ENCODE data around the gene CGREF1.

DNA sequence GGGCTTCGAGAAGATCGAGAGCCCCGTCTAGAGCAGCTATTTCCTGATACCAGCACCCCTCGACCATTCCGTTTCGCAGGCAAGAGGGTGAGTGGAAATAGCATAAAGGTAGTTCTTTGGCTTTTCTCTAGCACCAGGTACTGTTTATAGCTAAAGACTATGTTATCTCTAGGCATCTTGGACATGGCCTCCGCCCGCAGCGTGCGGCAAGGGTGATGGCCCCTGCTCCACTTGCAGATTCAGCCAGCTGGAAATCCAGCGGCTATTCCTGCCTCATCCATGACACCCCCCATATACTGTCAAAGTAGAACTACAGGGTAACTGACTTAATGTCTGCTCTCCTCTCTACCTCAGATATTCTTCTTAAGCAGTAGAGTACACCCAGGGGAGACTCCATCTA, 64.2 kb downstream of the CGREF1 start:
- no peak for TF ChIP-seq MEIS1 (CRISPR knock-in tag; IDR thresholded peaks at IDR 0.05; ENCODE audit: borderline replicate concordance)
- TF ChIP-seq MZF1 (tag by site-specific recombination; IDR thresholded peaks at IDR 0.05; ENCODE audit: borderline replicate concordance), result no peak
- TF ChIP-seq, protein P1, sequence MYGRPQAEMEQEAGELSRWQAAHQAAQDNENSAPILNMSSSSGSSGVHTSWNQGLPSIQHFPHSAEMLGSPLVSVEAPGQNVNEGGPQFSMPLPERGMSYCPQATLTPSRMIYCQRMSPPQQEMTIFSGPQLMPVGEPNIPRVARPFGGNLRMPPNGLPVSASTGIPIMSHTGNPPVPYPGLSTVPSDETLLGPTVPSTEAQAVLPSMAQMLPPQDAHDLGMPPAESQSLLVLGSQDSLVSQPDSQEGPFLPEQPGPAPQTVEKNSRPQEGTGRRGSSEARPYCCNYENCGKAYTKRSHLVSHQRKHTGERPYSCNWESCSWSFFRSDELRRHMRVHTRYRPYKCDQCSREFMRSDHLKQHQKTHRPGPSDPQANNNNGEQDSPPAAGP (tag by site-specific recombination; IDR thresholded peaks at IDR 0.05), result no peak
- TF ChIP-seq HOXC10 (CRISPR knock-in tag; IDR thresholded peaks at IDR 0.05), result no peak
- TF ChIP-seq, protein P2, sequence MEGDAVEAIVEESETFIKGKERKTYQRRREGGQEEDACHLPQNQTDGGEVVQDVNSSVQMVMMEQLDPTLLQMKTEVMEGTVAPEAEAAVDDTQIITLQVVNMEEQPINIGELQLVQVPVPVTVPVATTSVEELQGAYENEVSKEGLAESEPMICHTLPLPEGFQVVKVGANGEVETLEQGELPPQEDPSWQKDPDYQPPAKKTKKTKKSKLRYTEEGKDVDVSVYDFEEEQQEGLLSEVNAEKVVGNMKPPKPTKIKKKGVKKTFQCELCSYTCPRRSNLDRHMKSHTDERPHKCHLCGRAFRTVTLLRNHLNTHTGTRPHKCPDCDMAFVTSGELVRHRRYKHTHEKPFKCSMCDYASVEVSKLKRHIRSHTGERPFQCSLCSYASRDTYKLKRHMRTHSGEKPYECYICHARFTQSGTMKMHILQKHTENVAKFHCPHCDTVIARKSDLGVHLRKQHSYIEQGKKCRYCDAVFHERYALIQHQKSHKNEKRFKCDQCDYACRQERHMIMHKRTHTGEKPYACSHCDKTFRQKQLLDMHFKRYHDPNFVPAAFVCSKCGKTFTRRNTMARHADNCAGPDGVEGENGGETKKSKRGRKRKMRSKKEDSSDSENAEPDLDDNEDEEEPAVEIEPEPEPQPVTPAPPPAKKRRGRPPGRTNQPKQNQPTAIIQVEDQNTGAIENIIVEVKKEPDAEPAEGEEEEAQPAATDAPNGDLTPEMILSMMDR (tag by site-specific recombination; IDR thresholded peaks at IDR 0.05), result no peak
- no peak for TF ChIP-seq ZNF660 (tag by site-specific recombination; IDR thresholded peaks at IDR 0.05)
- TF ChIP-seq KLF7 (tag by site-specific recombination; IDR thresholded peaks at IDR 0.05; ENCODE audit: borderline replicate concordance), result no peak
- TF ChIP-seq, protein P3, sequence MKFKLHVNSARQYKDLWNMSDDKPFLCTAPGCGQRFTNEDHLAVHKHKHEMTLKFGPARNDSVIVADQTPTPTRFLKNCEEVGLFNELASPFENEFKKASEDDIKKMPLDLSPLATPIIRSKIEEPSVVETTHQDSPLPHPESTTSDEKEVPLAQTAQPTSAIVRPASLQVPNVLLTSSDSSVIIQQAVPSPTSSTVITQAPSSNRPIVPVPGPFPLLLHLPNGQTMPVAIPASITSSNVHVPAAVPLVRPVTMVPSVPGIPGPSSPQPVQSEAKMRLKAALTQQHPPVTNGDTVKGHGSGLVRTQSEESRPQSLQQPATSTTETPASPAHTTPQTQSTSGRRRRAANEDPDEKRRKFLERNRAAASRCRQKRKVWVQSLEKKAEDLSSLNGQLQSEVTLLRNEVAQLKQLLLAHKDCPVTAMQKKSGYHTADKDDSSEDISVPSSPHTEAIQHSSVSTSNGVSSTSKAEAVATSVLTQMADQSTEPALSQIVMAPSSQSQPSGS (tag by site-specific recombination; IDR thresholded peaks at IDR 0.05; ENCODE audit: low read depth), result no peak

Measured in HEK293 (cell line).